Measurements from ENCODE around the gene TMEM121.
"Not testable (repeated sequence)": the region's sequence is repeated elsewhere in the genome, so short reads cannot be mapped to it uniquely, and the experiment has no call there.

The TMEM121 gene

GRCh38 chr14:105572063-105572462, 45.7 kb downstream of the TMEM121 start:
- not testable (repeated sequence) for DNase-seq

GRCh38 chr14:105573841-105574240, 47.5 kb downstream of the TMEM121 start:
- DNase-seq: not testable (repeated sequence)

- DNase-seq: not testable (repeated sequence)
These were observed 48.0 kb downstream of the TMEM121 start for GRCh38 chr14:105574411-105574810.

GRCh38 chr14:105575016-105575700, 48.8 kb downstream of the TMEM121 start:
- DNase-seq: not testable (repeated sequence)

- no peak for DNase-seq
These were observed 50.2 kb downstream of the TMEM121 start for GRCh38 chr14:105576525-105577088.

- no peak for DNase-seq
These were observed 51.0 kb downstream of the TMEM121 start for GRCh38 chr14:105577314-105577861.

GRCh38 chr14:105578070-105578469, 51.7 kb downstream of the TMEM121 start:
- no peak for DNase-seq

GRCh38 chr14:105579221-105579620, 52.8 kb downstream of the TMEM121 start:
- not testable (repeated sequence) for DNase-seq

Measured in NCI-H1092 (cell line).